ENCODE results near the gene GALNT9. TPM values are rescaled to one million over a fixed set of nuclear protein-coding genes. Genes with fewer than 3 reads are reported as not detected.
"Not testable (repeated sequence)": the region's sequence is repeated elsewhere in the genome, so short reads cannot be mapped to it uniquely, and the experiment has no call there.

GALNT9 gene
- total RNA-seq, 4 donors from 2014 or later = 10.9 to 52.7 (median 36.7) TPM; not detected in 1

DNA sequence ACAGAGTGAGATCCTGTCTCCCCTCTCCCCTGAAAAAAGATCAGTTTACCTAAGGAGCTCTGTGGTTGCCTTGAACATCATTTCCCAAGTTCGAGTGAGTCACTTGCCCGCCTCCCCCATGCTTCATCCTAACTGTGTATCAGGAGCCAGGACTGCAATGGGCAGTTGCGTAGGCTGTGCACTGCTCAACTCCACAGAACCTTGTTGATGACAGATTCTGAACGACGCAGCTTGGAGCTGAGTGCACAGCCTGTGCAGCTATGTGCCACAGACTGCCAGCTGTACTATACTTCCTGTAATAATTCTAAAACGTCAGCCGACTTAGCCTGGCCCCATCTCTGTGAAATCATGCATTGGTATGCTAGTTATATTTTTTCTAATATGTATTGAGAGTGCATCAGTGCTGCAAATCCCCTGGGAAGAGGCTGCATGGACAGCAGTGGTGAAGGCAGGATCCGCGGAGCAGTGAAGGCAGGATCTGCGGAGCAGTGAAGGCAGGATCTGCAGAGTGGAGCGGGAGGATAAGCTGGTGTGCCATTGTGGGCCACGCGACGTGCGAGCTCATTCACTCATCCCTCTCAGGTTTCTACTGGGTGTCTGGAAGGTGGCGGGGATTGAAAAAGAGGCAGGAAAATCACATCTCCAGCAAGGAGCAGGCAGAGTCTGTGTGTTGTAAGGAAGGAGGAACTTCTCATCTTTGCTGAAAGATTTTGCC, 80.8 kb downstream of the GALNT9 start:
- DNase-seq (ENCODE audit: low spot score) = no peak
- TF ChIP-seq, protein P1, sequence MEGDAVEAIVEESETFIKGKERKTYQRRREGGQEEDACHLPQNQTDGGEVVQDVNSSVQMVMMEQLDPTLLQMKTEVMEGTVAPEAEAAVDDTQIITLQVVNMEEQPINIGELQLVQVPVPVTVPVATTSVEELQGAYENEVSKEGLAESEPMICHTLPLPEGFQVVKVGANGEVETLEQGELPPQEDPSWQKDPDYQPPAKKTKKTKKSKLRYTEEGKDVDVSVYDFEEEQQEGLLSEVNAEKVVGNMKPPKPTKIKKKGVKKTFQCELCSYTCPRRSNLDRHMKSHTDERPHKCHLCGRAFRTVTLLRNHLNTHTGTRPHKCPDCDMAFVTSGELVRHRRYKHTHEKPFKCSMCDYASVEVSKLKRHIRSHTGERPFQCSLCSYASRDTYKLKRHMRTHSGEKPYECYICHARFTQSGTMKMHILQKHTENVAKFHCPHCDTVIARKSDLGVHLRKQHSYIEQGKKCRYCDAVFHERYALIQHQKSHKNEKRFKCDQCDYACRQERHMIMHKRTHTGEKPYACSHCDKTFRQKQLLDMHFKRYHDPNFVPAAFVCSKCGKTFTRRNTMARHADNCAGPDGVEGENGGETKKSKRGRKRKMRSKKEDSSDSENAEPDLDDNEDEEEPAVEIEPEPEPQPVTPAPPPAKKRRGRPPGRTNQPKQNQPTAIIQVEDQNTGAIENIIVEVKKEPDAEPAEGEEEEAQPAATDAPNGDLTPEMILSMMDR (IDR thresholded peaks at IDR 0.05) = no peak
- ATAC-seq (ENCODE audit: low FRiP score) = no peak

- DNase-seq (ENCODE audit: low spot score) (no peak), ATAC-seq (ENCODE audit: low FRiP score) (no peak)
- TF ChIP-seq, protein P1 (IDR thresholded peaks at IDR 0.05) = no peak
These were observed 81.5 kb downstream of the GALNT9 start for GRCh38 chr12:132247718-132248452.

DNA sequence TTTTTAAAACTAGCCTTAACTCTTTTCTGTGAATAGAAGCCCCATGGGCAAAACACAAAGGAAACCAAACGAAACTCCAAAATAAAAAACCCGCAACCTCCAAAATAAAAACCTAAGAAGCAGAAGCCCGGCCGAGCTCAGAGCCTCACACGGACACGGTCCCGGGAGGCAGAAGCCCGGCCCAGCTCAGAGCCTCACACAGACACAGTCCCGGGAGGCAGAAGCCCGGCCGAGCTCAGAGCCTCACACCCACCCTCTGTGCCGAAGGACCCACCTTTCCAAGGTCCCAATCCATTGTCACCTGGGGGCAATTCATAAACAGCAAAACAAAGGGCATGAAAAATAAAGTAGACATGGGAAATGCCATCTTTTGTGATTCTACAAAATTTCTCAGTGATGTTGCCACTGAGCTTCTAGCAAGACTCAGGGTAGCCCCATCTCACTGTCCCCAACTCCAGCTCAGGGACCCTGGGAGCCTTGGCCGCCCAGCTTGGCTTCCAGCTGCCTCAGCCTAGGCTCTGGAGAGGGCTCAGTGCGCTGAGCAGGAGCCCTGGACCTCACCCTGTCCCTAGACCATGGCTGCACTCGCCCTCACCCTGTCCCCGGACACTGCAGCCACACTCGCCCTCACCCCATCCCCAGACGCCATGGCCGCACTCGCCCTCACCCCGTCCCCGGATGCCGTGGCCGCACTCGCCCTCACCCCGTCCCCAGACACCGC, 82.2 kb downstream of the GALNT9 start:
- TF ChIP-seq, protein P1 (IDR thresholded peaks at IDR 0.05) = no peak
- ATAC-seq (ENCODE audit: low FRiP score) = no peak
- DNase-seq (ENCODE audit: low spot score) = no peak

- no peak for DNase-seq (ENCODE audit: low spot score)
- peak; percentile 51 for ATAC-seq (ENCODE audit: low FRiP score)
- TF ChIP-seq, protein P1 (IDR thresholded peaks at IDR 0.05) = no peak
These were observed 83.8 kb downstream of the GALNT9 start for GRCh38 chr12:132245521-132246101.

- no peak for ATAC-seq (ENCODE audit: low FRiP score)
- DNase-seq (ENCODE audit: low spot score) = no peak
- TF ChIP-seq, protein P1 (IDR thresholded peaks at IDR 0.05) = no peak
These were observed 84.6 kb downstream of the GALNT9 start for GRCh38 chr12:132244724-132245295.

GRCh38 chr12:132243596-132244310, 85.6 kb downstream of the GALNT9 start:
- no peak for DNase-seq (ENCODE audit: low spot score)
- ATAC-seq (ENCODE audit: low FRiP score) = no peak
- TF ChIP-seq, protein P1 (IDR thresholded peaks at IDR 0.05) = no peak

- ATAC-seq (ENCODE audit: low FRiP score); DNase-seq (ENCODE audit: low spot score): not testable (repeated sequence)
These were observed 86.2 kb downstream of the GALNT9 start for GRCh38 chr12:132243171-132243570.

- DNase-seq (ENCODE audit: low spot score) = not testable (repeated sequence)
These were observed 88.8 kb downstream of the GALNT9 start for GRCh38 chr12:132240669-132241007.

More at GRCh38 chr12:132240669-132241007, 88.8 kb downstream of the GALNT9 start:
- not testable (repeated sequence) for ATAC-seq (ENCODE audit: low FRiP score)

Data from omental fat pad (tissue), 4 donors.